ENCODE data around the gene GPX5. TPM values are rescaled to one million over a fixed set of nuclear protein-coding genes. Genes with fewer than 3 reads are reported as not detected.
A peak's percentile ranks its signal among the peaks of the same experiment; 100 is the strongest.

GPX5 gene
- total and polyA plus RNA-seq, 2 experiments from 2014 or later: not detected

DNA sequence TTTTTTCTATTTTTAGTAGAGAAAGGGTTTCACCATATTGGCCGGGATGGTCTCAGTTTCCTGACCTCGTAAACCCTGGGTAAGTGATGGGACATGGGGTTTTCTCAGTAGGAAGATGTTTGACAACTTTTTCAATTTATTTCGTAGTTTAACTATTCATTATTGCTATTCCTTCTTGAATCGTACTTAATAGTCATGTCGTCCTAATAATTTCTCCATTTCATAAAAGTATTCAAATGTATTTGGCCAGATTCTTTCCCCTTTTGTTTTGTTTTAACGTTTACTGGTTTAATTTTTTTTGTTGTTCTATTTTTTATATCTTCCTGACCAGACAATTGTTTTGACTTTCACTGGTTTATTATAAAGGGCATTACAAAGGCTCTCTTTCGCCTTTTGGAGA is 16.3 kb downstream of the GPX5 start (continued):
- TF ChIP-seq JUNB (IDR thresholded peaks at IDR 0.05; ENCODE audit: unreplicated experiment): no peak
- no peak for TF ChIP-seq NANOG (IDR thresholded peaks at IDR 0.05; ENCODE audit: borderline replicate concordance)
- no peak for TF ChIP-seq POLR2AphosphoS5 (IDR thresholded peaks at IDR 0.05; ENCODE audit: low read depth)
- no peak for TF ChIP-seq EZH2phosphoT487 (IDR thresholded peaks at IDR 0.05; ENCODE audit: unreplicated experiment)
- no peak for TF ChIP-seq ZNF114 (CRISPR knock-in tag; IDR thresholded peaks at IDR 0.05)
- TF ChIP-seq, protein P1, sequence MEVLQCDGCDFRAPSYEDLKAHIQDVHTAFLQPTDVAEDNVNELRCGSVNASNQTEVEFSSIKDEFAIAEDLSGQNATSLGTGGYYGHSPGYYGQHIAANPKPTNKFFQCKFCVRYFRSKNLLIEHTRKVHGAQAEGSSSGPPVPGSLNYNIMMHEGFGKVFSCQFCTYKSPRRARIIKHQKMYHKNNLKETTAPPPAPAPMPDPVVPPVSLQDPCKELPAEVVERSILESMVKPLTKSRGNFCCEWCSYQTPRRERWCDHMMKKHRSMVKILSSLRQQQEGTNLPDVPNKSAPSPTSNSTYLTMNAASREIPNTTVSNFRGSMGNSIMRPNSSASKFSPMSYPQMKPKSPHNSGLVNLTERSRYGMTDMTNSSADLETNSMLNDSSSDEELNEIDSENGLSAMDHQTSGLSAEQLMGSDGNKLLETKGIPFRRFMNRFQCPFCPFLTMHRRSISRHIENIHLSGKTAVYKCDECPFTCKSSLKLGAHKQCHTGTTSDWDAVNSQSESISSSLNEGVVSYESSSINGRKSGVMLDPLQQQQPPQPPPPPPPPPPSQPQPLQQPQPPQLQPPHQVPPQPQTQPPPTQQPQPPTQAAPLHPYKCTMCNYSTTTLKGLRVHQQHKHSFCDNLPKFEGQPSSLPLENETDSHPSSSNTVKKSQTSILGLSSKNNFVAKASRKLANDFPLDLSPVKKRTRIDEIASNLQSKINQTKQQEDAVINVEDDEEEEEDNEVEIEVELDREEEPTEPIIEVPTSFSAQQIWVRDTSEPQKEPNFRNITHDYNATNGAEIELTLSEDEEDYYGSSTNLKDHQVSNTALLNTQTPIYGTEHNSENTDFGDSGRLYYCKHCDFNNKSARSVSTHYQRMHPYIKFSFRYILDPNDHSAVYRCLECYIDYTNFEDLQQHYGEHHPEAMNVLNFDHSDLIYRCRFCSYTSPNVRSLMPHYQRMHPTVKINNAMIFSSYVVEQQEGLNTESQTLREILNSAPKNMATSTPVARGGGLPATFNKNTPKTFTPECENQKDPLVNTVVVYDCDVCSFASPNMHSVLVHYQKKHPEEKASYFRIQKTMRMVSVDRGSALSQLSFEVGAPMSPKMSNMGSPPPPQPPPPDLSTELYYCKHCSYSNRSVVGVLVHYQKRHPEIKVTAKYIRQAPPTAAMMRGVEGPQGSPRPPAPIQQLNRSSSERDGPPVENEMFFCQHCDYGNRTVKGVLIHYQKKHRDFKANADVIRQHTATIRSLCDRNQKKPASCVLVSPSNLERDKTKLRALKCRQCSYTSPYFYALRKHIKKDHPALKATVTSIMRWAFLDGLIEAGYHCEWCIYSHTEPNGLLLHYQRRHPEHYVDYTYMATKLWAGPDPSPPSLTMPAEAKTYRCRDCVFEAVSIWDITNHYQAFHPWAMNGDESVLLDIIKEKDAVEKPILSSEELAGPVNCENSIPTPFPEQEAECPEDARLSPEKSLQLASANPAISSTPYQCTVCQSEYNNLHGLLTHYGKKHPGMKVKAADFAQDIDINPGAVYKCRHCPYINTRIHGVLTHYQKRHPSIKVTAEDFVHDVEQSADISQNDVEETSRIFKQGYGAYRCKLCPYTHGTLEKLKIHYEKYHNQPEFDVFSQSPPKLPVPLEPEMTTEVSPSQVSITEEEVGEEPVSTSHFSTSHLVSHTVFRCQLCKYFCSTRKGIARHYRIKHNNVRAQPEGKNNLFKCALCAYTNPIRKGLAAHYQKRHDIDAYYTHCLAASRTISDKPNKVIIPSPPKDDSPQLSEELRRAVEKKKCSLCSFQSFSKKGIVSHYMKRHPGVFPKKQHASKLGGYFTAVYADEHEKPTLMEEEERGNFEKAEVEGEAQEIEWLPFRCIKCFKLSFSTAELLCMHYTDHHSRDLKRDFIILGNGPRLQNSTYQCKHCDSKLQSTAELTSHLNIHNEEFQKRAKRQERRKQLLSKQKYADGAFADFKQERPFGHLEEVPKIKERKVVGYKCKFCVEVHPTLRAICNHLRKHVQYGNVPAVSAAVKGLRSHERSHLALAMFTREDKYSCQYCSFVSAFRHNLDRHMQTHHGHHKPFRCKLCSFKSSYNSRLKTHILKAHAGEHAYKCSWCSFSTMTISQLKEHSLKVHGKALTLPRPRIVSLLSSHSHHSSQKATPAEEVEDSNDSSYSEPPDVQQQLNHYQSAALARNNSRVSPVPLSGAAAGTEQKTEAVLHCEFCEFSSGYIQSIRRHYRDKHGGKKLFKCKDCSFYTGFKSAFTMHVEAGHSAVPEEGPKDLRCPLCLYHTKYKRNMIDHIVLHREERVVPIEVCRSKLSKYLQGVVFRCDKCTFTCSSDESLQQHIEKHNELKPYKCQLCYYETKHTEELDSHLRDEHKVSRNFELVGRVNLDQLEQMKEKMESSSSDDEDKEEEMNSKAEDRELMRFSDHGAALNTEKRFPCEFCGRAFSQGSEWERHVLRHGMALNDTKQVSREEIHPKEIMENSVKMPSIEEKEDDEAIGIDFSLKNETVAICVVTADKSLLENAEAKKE (CRISPR knock-in tag; IDR thresholded peaks at IDR 0.05): no peak
- no peak for TF ChIP-seq STAT1 (IDR thresholded peaks at IDR 0.05; ENCODE audit: unreplicated experiment)

DNA sequence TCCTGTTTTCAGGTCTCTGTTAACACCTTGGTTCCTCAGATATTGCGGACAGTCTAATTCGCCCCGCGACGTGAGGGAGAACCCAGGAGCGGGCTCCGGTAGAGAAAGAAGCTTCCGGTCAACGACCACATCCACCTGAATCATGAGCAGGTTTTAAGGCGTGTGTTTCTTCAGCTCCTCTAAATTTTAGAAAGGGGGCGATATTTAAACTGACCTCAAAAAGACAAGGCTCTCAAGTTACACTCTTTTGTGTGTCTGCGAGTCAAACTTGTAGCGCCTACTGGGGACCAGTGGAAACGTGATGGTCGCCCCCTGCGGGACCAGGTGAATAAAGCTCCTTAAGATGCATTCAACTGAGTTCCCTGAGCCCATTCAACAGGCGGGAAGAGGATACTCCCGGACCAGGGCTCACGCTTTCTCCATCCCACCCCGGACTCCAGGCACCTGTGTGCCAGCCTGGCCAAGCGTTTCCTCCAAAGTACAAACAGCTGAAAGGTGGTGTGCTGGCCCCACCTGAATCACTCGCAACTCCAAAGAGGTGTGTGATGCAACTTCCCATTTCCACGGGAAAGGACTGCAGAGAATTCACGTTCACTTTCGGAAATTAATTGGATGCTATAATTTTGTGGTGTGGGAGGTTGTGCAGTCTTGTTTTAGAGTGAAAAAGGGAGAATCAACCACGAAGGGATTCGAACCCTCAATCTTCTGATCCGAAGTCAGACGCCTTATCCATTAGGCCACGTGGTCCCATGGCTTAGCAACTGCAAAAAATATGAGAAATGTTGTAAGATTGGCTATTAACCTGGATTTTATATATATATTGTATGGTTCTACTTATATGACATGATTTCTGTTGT is 17.0 kb downstream of the GPX5 start:
- peak overlapping the region; percentile 60; the same call in 1 of the 2 replicates for H2AFZ ChIP-seq
- TF ChIP-seq ZNF331 (CRISPR knock-in tag; IDR thresholded peaks at IDR 0.05; ENCODE audit: low read depth) (no peak), POLR2AphosphoS5 (IDR thresholded peaks at IDR 0.05; ENCODE audit: low read depth) (0 out of 2 replicates have a peak, but pooled peaks have one; percentile 34), CREB1 (CRISPR knock-in tag; IDR thresholded peaks at IDR 0.05; ENCODE audit: low read depth) (0 out of 2 replicates have a peak, but pooled peaks have one; percentile 26)
- TF ChIP-seq, protein P1 (CRISPR knock-in tag; IDR thresholded peaks at IDR 0.05): no peak

More for the DNA sequence above, 17.0 kb downstream of the GPX5 start:
- H3K4me1 Mint-ChIP-seq: peaks cover 18% of the 10 kb centered on the region
- DNase-seq (ENCODE audit: low spot score): peak; percentile 98
- Histone ChIP-seq H4K20me1 (replicated peaks; ENCODE audit: insufficient read depth) (no peaks in the 10 kb centered on the region), H3F3A (replicated peaks; ENCODE audit: low read depth) (0 out of 2 replicates have a peak, but pooled peaks cover 5% of the 10 kb centered on the region), H3K4me2 (peak overlapping the region; percentile 77), H3K27me3 (ENCODE audit: insufficient read depth) (no peaks in the 10 kb centered on the region), H3K36me3 (ENCODE audit: insufficient read depth) (no peaks in the 10 kb centered on the region), H3K4me1 (ENCODE audit: insufficient read depth) (0 out of 2 replicates have a peak, but pooled peaks cover 4% of the 10 kb centered on the region), H3K27ac (ENCODE audit: low read depth) (peak overlapping the region; percentile 83), H3K79me2 (replicated peaks; ENCODE audit: insufficient read depth) (no peaks in the 10 kb centered on the region), H3K9me2 (ENCODE audit: insufficient read depth) (no peaks in the 10 kb centered on the region), H3K4me3 (peak overlapping the region; percentile 75)
- H3K9me3 Mint-ChIP-seq: peaks cover 4% of the 10 kb centered on the region; the same call in 1 of the 3 replicates
- peaks cover 31% of the 10 kb centered on the region for H3K27me3 Mint-ChIP-seq (ENCODE audit: insufficient read depth, low read depth, poor library complexity)
- no peaks in the 10 kb centered on the region for H3K36me3 Mint-ChIP-seq (ENCODE audit: low read depth)
- ATAC-seq: peak; percentile 90
- peak overlapping the region; percentile 92 for H3K27ac Mint-ChIP-seq
- peak overlapping the region; percentile 84 for H3K4me3 Mint-ChIP-seq

Measured in GM23338 (cell line).